GM18502 (cell line): ENCODE results near the gene TRIM2.
A peak's percentile ranks its signal among the peaks of the same experiment; 100 is the strongest.

ENCODE experiments used
- ATAC-seq: cut with Tn5 transposase; IDR thresholded peaks from one replicate; pipeline ENCODE4 v1.9.1; 2021; ENCODE audit warnings: mild to moderate bottlenecking; ENCODE audit not compliant: unreplicated experiment, poor library complexity

Gene TRIM2

DNA sequence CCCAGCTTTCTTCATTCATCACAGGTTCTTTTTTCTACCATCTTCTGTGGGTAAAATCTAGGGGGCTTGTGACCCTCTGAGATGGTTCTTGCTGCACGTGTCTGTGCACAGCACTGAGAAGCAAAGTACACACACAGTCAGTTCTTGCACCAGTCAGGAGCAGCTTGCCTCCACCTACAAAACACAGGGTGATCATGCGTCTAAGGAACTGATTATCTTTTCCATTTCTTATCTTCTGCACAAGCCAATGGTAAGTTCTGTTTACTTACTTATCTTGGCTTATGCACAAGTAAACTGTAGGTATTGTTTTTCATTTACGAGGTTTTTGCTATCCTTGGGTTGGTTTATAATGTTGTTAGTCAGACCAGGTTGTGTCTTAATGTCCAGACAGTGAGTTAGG is 40.7 kb downstream of the TRIM2 start:
- ATAC-seq, result no peak

DNA sequence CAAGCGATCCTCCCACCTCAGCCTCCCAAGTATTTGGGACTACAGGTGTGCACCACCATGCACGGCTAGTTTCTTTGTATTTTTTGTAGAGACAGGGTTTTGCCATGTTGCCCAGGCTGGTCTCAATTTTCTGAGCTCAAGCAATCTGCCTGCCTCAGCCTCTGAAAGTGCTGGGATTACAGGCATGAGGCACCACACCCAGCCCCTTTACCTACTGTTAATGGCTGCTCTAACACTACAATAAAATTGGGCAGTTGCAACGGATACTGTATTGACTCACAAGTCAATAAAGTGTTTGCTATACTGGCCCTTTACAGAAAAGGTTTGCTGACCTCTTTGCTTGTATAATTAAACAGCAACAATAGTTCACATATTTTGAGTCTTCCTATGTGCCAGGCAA is 41.5 kb downstream of the TRIM2 start:
- no peak for ATAC-seq

DNA sequence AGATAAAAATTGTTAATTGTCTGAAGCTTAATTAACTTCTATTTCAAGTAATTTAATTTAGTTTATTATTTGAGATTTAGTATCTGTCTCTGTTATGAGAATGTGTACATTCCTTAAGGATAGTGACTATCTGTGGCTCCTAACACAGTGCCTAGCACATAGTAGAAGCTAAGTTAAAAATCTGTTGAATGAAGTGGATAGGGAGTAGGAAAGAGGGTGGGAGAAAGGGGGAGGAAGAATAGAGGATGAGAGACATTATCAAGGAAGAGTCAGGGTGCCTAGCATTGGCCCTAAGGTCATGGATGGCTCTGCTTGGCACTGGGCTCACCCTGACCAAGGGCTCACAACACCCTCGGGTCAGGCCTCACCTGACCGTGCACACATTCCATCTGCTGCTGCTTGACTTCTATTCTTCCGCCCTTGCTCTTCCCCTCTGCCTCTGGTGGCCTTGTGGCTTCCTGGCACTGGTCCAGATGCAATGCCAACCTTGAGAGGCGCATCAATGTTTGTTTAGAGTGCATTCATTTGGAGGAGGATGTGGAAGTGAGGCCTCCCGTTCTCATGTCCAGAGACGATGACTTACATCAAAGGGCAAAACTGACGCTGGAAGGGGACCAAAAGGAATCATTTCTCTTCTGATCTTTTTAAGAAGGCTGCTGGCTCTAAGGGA is 42.3 kb downstream of the TRIM2 start:
- ATAC-seq, result no peak

DNA sequence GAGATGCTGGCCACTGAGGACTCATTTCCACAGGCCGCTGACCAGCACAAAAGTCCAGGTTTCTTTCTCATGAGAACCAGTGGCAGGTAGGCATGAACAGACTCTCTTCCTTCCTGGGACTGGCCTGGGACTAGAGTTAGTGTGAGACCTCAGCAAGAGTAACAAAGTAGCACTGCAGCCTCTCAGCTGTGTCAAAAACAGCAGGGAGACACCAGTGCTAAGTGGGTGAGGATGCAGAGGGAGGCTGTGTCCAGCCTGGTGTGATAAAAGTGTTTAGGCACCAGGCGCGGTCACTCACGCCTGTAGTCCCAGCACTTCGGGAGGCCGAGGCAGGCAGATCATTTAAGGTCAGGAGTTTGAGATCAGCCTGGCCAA is 42.9 kb downstream of the TRIM2 start:
- no peak for ATAC-seq

DNA sequence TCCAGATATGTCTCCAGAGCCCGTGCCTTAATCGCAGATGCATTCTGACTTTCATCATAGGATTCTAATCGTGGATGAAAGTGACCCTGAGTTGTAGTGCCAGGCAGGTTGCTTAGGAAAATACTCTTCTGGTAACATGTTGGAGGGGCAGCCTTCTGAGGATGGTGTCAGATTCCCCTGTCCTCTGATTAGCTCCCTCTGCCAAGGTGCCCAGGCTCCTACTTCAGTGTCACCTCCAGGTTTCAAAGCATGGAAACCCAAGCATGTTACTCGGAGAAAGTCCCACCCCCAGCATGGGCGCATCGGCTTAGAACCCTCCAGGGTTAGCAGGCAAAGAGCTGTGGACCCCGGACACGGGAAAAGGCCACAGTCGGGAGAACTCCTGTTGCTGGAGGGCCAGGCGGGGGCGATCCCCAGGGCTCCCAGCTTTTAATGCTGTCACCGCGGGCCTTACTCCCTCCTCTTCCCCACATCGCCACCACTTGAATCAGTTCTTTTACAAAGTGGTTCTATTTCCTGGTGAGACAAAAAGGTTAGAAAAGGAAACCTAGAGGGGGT is 44.5 kb downstream of the TRIM2 start:
- ATAC-seq, result peak; percentile 11

DNA sequence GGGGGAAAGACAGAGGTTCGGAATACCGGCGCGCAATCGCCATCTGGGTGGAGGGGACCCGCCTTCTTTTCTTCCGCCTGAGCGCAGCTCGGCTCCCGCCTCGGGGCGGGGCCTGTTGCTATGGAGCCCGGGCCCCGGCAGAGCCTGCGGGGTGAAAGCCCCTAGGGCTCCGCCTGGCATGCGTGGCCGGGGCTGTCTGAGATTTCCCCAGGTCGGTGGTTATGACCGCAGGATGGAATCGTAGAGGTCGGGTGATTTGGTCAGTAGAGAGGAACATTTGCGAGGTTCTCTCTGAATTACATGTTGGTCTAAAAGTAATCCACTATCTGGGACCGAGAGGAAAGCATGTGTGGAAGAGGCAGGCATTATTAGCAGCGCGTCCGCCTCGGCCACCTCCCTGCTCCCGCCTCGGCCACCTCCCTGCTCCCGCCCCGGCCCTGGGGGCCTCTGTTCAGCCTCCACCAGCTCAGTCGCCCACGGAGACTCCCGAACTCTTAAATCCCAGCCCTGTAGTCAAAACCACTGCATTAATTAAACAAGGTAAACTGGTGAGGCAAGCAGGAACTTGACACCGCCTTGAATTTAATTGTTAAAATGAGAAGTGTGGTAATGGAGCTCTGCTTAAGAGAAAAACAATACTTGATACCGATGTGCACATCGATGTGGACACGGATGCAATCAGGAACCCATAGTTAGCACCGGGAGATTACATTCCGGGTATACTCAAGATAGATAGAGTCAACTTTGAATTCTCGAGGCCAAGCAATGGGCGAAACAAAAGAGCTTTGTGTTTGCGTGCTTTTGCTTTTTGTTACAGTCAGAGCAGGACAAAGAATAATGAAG is 45.2 kb downstream of the TRIM2 start:
- peak; percentile 99 for ATAC-seq

DNA sequence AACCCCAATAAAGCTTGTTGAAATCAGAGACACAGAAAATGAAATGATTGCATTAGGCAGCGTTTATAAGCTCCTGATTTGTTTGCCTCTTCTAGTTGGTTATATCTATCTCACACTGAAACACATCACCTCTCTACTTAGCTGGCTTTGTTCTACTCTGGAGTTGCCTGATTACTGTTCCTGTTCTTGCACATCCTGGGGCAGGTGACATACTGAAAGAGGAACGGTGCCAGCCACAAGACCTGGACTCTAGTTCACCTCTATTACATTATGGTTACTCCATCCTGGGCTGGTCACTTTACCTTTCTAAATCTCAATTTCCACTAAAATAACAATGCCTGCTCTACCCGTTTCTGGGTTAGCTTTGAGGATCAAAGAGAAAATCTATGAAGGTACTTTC is 47.9 kb downstream of the TRIM2 start:
- ATAC-seq, result no peak

DNA sequence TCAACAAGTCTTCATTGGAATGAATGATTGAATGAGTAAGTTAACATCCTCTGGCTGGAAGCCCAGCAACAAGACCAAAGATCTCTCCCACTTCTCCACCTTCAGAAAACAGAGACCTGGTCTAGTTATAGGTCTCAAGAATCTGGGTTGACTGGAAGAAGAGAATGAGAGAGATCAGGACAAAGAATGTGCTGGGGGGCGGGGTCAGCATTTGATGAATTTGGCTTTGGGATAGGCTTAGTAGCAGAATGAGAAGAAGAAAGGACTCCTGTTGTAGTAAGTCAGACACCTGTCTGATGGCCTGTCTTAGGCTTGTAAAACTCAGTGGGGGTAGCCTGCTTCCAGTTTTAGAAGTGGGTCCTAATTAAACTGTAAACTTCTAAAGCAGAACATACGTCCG is 51.0 kb downstream of the TRIM2 start:
- ATAC-seq, result no peak

DNA sequence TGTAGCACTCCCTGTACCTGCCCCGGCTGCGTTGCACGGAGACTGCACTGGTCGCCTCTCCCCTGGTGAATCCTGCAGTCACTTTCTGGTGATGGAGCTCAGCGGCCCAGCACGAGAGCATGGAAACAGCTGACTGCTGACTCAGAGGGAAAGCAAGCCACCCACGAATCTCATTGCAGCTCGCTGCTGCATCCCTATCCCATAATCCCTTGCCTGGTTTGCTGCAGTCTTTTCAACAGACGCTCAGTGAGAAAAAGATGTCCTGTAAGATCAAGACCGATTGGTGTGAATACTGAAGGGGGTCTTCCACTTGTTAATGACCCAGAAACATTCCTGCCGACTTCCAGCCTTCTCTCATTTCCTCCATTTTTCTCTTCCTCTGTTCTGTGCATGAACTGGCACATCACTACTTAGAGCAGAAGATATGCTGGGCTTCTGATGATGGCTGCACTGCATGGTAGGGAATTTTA is 52.9 kb downstream of the TRIM2 start:
- ATAC-seq, result peak; percentile 90

DNA sequence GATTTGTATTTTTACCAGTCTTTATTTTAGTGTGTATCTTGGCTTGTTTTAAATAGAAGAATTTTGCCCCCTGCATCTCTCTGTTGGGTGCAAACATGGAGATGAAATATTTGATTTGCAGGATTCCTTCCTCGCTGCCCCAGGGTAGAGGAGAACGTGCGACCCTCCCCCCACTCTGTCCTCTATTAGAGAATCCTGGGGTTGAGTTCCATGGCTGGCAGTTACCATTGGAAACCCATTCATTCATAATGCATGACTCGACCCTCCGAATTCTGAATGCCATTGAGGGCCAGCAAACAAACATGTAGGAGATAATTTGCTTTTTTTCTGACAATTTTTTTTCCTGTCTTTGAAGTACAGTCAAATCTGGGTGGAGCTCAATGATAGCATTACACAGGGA is 53.7 kb downstream of the TRIM2 start:
- no peak for ATAC-seq

DNA sequence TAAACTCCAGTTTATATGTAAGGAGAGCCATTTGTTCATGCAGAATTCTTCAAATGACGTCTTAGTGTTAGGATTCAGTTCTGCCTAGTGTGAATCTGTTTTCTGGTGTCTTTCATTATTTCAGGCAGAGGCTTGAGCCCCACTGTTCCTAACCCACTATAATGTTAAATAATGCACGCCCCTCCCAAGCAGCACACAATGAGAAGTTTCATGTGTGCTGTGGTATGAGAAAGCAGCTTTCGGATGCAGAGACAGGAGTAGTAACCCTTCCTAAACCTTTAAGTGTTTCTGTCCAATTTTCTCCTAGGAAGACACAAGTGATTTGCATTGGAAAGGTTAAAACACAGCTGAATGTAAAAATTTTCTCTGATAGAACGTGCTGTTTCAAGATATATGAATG is 54.5 kb downstream of the TRIM2 start:
- ATAC-seq, result no peak

DNA sequence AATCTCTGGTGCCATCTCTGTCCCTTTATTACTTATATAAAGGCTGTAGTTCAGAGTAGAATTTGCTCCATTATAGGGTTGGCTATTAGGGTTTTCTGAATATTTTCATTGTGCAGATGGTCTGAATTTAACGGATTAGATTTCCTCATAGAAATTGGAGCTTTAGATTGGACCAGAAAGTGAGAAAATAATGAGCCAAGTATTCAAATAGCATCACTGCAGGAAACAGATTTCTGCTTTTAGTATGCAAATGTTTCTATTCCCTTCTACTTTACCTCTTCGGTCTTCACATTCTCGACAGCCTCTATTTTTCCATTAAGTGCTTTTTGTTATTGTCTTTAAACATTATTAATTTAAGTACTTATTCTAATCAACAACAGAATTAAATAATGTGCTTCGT is 55.4 kb downstream of the TRIM2 start:
- no peak for ATAC-seq

DNA sequence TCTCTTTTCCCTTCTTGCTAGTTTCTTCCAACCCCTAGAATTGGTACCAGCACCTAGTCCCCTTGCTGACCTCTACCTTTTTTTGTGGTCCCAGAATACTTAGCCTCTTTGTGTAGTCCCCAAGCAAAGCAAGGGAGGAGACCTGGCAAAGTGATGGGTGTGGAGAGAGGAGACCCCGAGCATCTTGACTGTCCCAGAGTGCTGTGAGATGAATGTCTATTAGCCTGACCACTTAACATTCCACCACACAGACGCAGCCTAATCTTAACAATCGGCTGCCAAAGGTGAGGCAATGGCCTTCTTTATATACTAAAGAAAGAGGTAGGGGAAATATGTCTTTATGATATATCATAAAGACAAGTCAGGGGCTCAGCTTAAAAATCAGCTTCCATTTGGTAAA is 55.9 kb downstream of the TRIM2 start:
- ATAC-seq, result no peak

DNA sequence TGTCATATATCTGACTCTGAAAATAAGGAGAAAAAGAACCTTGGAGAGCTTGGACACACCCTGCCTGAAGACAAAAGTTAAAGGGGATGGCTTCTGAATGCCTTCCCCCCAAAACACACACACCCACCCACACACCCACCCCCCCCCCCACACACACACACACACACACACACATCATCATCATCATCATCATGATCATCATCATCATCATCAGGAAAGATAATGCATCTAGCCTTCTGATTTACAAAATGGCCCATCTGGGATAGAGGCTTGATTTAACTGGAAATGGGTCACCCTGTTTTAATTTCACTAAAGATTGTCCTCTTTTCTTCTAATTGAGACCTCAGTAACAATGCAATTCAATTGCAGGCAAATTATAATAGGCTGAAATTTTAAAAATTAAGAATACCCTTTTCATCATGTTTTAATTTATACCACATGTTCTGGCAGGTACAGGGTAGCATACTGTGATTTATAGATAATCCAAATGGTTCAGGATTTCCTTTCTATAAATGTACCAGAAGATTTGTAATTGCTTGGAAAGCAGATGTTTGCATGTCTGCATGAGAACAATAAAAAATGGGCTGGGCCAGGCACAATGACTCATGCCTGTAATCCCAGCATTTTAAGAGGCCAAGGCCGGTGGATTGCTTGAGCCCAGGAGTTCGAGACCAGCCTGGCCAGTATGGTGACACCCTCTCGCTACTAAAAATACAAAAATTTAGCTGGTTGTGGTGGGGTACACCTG is 56.5 kb downstream of the TRIM2 start:
- ATAC-seq, result no peak

DNA sequence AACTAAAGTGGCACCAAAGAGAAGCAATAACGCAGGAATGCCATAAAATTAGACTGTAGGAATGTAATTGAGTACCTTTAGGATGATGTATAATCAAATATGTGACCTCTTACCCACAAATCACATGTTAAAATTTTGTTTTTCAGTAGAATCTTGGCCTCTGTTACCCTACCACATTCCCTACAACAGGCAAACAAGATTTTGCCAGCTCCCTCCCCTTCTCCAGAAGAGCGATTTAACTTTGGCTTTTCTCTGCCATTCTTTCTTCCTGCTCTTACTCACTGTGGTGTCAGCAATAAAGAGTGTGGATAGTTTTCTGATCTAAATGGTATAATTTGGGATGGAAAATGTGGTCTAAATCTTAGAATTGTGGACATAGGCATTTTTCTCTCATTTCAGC is 57.2 kb downstream of the TRIM2 start:
- no peak for ATAC-seq

DNA sequence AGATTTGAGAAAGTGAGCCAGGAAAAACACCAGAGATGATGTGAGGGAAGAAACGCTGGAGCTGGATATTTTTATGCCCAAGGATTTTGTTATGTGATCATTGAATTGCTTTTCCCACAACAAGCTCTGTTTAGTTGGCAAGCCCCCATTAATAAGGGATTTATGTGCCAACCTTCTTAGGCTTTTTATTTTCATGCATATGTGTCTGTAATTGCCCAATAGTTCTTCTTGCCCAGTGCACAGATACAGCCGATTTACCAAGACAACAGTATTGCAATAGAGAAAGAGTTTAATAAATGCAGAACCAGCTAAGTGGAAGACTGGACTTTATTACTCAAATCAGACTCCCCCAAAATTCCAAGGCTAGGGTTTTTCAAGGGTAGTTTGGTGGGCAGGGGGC is 57.7 kb downstream of the TRIM2 start:
- no peak for ATAC-seq

DNA sequence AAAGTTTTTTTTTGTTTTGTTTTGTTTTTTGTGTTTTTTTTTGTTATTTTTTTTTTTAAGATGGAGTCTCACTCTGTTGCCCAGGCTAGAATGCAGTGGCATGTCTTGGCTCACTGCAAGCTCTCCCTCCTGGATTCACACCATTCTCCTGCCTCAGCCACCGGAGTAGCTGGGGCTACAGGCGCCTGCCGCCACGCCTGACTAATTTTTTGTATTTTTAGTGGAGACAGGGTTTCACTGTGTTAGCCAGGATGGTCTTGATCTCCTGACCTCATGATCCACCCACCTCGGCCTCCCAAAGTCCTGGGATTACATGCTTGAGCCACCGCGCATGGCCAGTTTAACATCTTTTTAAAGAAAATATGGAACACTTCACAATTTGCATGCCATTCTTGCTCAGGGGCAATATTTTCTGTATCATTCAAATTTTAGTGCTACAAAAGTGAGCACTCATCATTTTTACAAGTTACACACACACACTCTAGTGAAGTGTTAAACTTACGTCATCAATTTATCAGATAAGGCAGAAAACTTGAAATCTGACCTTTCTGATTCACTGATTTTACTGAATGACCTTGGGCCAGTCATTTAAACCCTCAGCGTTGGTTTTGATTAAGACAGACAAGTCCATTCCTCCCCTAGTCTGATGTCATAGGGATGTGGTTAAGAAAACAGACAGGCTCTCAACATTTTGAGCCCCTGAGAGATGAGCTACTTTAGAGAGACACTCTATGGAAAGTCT is 61.2 kb downstream of the TRIM2 start:
- no peak for ATAC-seq

DNA sequence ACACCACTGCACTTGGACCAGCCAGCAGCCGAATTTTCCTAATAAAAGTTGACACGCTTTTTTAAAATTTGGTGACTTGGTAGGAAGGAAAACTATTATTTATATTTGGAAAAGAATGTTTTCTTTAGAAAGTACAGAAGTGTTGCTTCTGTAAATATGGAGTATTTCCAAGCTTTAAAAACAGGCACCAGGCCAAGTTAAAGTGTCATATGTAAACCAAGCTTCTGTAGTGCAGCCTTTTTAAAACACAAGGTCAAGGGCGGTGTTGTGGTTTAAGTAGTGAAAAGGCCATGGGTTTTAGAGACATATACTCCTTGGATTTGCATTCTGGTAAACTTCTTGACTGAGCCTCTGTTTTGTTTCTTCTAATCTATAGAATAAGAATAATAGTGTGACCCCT is 62.7 kb downstream of the TRIM2 start:
- ATAC-seq, result no peak

DNA sequence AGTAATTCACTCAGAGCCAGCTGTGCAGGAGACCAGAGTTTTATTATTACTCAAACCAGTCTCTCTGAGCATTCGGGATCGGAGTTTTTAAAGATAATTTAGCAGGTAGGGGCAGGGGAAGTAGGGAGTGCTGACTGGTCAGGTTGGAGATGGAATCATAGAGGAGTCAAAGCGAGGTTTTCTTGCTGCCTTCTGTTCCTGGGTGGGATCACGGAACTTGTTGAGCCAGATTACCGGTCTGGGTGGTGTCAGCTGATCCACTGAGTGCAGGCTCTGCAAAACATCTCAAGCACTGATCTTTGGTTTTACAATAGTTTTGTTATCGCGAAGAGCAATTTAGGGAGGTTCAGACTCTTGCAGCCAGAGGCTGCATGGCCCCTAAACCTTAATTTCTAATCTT is 63.6 kb downstream of the TRIM2 start:
- no peak for ATAC-seq

DNA sequence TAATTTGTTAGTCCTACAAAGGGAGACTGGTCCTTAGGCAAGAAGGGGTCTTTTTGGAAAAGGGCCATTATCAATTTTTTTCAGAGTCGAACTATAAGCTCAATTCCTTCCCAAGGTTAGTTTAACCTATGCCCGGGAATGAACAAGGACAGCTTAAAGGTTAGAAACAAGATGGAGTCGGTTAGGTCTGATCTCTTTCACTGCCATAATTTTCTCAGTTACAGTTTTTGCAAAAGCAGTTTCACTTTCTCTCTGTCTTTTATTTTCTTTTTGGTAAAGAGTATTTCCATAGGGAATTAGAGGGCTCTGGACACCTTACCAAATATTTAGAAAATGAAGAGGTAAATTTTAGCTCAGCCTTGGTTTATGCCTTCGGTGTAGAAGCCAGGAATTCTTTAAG is 64.1 kb downstream of the TRIM2 start:
- ATAC-seq, result no peak
